Measurements from ENCODE around the gene ANXA5. TPM values are rescaled to one million over a fixed set of nuclear protein-coding genes. Genes with fewer than 3 reads are reported as not detected.

The ANXA5 gene
- polyA plus RNA-seq, 1 experiment = 591 TPM

DNA sequence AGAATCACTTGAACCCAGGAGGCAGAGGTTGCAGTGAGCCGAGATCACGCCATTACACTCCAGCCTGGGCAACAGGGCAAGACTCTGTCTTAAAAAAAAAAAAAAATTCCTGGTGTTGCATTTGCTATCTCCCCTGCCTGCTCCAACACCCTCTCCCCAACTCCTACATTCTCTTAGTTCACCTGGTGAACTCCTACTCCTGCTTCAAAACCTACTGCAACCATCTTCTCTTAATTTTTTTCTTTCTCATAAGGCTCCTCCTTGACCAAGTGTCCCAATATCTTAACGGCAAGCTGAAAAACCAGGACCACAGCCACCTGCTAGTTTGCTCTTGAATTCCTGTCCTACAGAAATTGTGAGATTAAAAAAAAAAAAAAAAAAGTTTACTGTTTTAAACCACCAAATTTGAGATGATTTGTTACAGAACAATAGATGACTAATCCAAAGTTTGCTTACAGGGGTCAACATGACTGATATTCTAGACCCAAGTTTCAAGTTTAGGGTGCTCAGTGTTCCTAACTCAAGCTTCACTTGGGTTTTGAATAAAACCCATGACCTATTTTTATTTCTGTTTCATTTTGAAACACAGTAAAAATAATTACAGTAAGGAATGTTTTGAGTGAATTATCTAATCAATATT lies 13.1 kb upstream of the ANXA5 start:
- H3K4me3 ChIP-seq (ENCODE audit: low read depth, low read length) = no peak overlapping the region
- CTCF ChIA-PET = interaction anchor here (1.6 to 2.4 kb wide), 2 partner anchors 13 to 27 kb away, joined by 5 to 7 read pairs; partner anchors contain the start of gene ANXA5
- TF ChIP-seq CTCF (IDR thresholded peaks at IDR 0.05; ENCODE audit: insufficient read depth, low read depth, low read length) = no peak
- no peaks in the 10 kb centered on the region for H3K27me3 ChIP-seq (ENCODE audit: control insufficient read depth, insufficient read depth, low read length)
- DNase-seq (ENCODE audit: low read depth) = no peak
- H3K36me3 ChIP-seq (ENCODE audit: control insufficient read depth, insufficient read depth, low read length) = no peaks in the 10 kb centered on the region
- POLR2A ChIA-PET = no interaction called here

DNA sequence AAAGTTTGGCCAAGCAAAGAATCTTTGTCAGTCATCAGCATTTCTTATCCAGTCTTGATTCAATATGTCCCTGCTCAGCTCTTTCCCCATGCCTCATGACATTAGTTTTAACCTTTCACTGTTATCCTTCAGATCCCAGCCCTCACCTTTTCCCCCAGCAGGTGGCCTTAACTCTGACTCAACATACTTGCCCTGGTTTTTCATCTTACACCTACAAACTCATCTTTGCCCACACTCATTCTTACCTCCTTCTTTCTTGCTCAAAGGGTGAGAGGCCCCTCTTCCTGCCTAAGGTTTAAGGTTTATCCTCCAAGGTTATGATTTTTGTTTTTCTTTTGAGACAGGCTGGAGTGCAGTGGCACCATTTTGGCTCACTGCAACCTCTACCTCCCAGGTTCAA lies 10.6 kb upstream of the ANXA5 start:
- Histone ChIP-seq H3K36me3 (ENCODE audit: control insufficient read depth, insufficient read depth, low read length) (no peaks in the 10 kb centered on the region), H3K27me3 (ENCODE audit: control insufficient read depth, insufficient read depth, low read length) (no peaks in the 10 kb centered on the region), H3K4me3 (ENCODE audit: low read depth, low read length) (no peak overlapping the region)
- CTCF ChIA-PET = interaction anchor here (0.7 to 2.5 kb wide), 2 partner anchors 11 to 58 kb away, joined by 3 to 13 read pairs; partner anchors contain the start of genes ANXA5 and SMIM43
- no peak for DNase-seq (ENCODE audit: low read depth)
- TF ChIP-seq CTCF (IDR thresholded peaks at IDR 0.05; ENCODE audit: insufficient read depth, low read depth, low read length) = no peak
- POLR2A ChIA-PET = no interaction called here

DNA sequence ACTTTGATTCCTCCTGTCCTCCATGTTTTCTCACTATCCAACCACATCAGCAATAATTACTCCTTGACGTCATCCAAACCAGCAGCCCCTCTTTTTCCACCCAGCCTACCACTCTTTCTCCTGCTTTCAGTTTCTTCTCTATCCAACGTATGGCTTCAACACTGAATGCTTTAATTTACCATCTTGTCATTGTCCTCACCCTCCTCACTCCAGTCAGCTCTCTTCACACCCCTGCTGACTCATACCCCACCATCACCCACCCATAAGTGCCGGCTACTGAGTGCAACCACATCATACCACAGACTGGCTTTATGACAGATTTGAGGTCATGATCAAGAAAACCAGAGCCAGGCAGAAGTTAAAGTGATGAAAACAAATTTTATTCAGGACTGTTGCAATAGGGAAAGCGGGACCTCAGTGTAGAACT lies 9.8 kb upstream of the ANXA5 start:
- no peaks in the 10 kb centered on the region for H3K36me3 ChIP-seq (ENCODE audit: control insufficient read depth, insufficient read depth, low read length)
- no peaks in the 10 kb centered on the region for H3K27me3 ChIP-seq (ENCODE audit: control insufficient read depth, insufficient read depth, low read length)
- DNase-seq (ENCODE audit: low read depth) = no peak
- H3K4me3 ChIP-seq (ENCODE audit: low read depth, low read length) = no peak overlapping the region
- TF ChIP-seq CTCF (IDR thresholded peaks at IDR 0.05; ENCODE audit: insufficient read depth, low read depth, low read length) = no peak
- ChIA-PET POLR2A (no interaction called here), CTCF (interaction anchor here (2.5 kb wide), 1 partner anchor 10 kb away, joined by 13 read pairs; the partner anchor contains the start of gene ANXA5)

DNA sequence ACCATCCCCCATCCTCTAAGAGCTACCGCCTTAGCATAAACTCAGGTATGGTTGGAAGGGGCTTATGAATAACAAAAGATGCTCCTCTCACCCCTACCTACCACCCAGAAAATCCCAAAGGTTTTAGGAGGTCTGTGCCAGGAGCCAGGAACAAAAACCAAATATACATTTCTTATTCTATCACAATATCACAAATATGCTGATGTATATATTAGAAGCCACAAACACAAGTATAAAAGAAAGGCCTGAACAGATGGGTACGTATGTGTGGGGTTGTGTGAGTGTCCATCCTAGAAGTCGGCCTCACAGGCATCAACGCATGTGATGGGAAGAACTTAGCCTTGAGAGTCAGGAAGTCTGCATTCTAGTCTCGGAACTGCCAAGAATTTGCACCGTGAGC lies 8.7 kb upstream of the ANXA5 start:
- no peak for DNase-seq (ENCODE audit: low read depth)
- Histone ChIP-seq H3K4me3 (ENCODE audit: low read depth, low read length) (no peak overlapping the region), H3K36me3 (ENCODE audit: control insufficient read depth, insufficient read depth, low read length) (no peaks in the 10 kb centered on the region), H3K27me3 (ENCODE audit: control insufficient read depth, insufficient read depth, low read length) (no peaks in the 10 kb centered on the region)
- CTCF ChIA-PET = interaction anchor here (1.4 kb wide), 1 partner anchor 9 kb away, joined by 4 read pairs; the partner anchor contains the start of gene ANXA5
- TF ChIP-seq CTCF (IDR thresholded peaks at IDR 0.05; ENCODE audit: insufficient read depth, low read depth, low read length) = no peak
- POLR2A ChIA-PET = no interaction called here

DNA sequence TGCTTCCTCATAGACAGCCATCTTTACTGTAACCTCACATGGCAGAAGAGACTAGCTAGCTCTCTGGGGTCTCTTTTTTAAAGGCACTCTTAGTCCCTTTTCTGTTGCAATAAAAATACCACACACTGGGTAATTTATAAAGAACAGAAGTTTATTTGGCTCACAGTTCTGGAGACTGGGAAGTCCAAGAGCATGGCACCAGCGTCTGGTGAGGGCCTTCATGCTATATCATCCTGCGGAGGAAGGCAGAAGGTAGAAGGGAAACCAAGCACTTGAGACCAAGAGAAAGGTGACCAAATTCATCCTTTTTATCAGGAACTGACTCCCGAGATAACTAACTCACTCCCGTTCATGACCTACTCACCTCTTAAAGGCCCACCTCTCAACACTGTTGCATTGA lies 5.4 kb upstream of the ANXA5 start:
- no peak for DNase-seq (ENCODE audit: low read depth)
- Histone ChIP-seq H3K36me3 (ENCODE audit: control insufficient read depth, insufficient read depth, low read length) (no peaks in the 10 kb centered on the region), H3K4me3 (ENCODE audit: low read depth, low read length) (no peak overlapping the region), H3K27me3 (ENCODE audit: control insufficient read depth, insufficient read depth, low read length) (no peaks in the 10 kb centered on the region)
- ChIA-PET CTCF (no interaction called here), POLR2A (no interaction called here)
- TF ChIP-seq CTCF (IDR thresholded peaks at IDR 0.05; ENCODE audit: insufficient read depth, low read depth, low read length) = no peak

Data from BJ (cell line).